HG03097 (cell line): ENCODE data around the gene LUC7L2.
"Not testable (repeated sequence)": the region's sequence is repeated elsewhere in the genome, so short reads cannot be mapped to it uniquely, and the experiment has no call there.

ENCODE experiments used
- ATAC-seq: cut with Tn5 transposase; IDR thresholded peaks from one replicate; pipeline ENCODE4 v1.9.1; 2021; ENCODE audit not compliant: unreplicated experiment, low FRiP score

Gene LUC7L2

DNA sequence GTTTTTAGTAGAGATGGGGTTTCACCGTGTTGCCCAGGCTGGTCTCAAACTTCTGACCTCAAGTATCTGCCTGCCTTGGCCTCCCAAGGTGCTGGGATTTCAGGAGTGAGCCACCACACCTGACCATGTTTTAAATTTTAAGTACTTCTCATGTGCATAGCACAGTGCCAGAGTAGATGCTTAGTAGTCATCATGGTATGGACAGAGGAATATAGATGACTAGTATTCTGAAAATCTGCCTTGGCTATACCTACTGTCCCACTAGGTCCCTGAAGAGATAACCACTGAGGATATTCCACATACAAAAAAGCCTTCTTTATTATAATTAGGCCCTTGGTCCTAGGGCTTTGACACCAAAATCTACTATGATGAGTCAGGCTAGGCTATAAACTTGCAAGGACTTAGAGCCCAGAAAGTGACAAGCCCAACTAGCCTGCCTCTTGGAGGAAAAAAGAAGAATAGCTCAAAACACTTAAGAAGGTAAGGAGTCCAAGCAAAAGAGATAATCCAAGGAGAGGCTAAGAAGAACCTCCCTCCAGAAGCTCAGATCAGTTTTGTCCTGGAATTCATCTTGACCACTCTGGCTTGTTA lies 34.0 kb downstream of the LUC7L2 start:
- no peak for ATAC-seq

DNA sequence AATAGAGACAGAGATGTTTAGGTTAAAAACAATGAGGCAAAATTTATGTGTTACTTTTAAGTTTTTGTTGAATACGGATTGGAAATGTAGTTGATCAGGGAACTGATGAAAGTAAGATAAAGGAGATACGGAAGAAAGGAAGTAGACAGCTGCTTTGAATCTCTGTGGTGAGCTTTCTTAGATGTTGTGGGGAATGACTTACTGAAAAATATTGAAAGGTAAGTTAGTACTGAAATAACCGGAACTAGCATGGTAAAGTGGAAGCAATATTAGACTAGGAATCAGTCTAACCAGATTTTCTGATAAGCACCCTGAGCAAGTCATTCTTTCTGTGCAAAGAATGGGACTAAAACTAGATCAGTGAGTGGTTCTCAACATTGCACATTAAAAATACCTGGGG lies 34.8 kb downstream of the LUC7L2 start:
- no peak for ATAC-seq

DNA sequence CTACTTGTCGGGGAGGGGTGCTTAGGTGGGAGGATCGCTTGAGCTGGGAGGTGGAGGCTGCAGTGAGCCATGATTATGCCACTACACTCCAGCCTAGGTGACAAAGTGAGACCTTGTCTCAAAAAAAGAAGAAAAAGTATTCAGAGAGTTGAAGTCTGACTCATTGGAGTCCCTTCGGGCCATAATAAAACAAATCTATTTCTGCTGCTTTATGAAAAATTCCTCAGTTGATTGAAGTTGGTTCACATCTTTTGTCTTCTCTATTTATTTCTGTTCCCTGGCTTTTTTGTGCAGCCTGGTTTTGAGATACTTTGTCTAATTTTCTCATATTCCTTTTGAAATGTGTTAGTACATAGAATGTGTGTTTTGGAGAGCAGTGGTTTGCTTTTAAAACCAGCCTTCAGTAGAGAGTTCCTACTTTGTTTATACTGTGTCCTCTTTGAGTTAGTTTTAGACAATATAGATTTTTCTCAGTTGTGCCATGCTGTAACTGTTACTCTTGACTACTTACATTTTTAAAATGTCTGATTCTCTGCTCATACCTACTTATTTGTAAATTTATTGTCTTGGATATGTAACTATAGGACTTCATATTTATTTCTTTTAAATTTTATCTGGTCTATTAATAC lies 36.7 kb downstream of the LUC7L2 start:
- no peak for ATAC-seq

DNA sequence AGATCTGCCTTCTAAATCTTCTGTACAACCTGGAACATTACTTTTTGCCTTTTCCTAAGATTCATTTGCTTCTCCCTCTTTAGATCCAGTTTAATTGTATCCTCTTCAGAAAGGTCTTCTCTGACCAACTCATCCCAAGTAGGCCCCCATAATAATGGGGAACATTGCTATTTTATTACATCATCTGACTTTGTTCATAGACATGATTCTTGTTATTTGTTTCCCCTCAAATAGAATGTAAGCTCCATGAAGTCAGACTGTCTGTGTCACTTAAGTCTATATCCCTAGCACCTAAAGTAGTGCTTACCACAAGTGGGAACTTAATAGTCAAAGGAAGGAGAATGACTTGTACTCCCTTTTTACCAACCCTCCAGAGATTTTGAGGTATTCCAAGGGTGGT lies 37.5 kb downstream of the LUC7L2 start:
- no peak for ATAC-seq

DNA sequence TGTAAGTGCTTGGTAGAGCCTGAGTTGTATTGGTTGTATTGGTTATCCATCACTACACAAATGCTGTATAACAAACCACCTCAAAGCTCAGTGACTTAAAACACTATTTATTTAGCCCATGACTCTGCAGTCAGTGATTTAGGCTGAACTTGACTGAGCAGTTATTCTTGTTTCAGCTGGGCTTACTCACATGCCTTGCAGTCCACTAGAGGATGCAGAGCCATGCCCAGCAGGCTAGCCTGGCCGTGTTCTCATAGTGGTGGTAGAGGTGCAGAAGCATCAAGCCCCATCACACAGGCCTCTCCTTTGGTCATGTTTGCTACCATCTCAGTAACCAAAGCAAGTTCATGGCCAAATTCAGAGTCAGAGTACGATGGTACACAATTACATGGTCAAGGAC lies 43.9 kb downstream of the LUC7L2 start:
- no peak for ATAC-seq

DNA sequence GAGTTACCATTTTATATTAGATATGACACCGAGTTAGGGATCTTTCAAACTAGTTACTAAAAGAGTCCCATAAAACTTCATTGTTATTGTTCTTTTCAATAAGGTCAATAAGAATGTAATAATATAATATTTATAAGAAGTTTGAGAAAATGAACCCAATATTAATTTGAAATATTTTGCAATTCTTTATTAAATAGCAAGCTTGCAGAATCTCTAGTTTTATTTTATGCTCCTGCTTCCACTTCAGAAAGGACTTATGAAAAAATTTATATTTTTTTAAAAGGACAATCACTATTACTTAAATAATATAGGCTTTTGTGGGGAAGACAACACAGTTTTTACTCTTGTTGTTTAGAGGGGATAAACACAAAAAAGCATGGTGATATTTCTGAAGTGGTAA lies 47.9 kb downstream of the LUC7L2 start:
- no peak for ATAC-seq

DNA sequence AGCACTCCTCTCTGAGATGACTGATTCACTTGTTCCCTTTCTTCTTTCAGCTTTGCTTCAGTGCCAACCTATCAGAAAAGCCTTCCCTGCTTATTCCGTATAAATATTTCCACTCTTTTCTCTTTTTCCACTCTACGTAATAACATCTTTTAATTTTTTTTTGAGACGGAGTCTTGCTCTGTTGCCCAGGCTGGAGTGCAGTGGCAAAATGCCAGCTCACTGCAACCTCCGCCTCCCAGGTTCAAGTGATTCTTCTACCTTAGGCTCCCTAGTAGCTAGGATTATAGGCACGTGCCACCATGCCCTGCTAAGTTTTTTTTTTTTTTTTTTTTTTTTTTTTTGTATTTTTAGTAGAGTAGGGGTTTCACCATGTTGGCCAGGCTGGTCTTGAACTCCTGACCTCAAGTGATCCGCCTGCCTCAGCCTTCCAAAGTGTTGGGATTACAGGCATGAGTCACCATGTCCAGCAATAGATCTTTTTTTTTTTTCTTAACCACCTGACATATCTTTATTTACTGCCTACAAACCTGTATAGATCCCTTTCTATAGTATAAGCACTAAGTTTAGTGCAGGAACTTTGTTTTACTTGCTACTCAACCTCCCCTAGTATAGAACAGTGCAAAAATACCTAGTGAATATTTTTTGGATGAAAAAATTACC lies 55.2 kb downstream of the LUC7L2 start:
- ATAC-seq, result not testable (repeated sequence)

DNA sequence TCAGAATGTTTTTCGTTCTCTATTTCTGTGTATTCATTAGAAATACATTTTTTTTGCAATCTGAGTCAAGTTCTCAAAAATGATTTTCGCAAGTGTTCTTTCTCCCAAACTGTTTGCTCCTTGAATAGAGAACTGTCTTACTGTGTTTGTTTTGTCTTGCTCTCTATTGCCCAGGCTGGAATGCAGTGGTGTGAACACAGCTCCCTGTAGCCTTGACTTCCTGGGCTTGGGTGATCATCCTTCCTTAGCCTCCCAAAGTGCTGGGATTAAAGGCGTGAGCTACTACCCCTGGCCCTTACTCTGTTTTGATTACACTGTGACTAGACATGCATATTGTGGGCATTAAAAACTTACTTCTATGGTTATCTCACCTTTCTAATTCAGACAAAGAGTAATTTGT lies 56.7 kb downstream of the LUC7L2 start:
- no peak for ATAC-seq

DNA sequence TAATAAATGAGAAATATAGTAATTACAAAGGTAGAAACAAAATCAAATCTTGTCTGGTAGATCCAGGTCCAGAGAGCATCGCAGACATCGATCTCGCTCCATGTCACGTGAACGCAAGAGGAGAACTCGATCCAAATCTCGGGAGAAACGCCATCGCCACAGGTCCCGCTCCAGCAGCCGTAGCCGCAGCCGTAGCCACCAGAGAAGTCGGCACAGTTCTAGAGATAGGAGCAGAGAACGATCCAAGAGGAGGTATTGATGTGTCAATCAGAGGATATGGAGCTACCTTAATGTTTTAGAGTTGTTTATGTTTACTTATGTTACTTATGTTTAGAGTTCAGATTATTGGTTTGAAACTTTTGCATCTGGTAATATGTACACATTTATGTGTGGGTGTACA lies 57.8 kb downstream of the LUC7L2 start:
- ATAC-seq, result no peak

DNA sequence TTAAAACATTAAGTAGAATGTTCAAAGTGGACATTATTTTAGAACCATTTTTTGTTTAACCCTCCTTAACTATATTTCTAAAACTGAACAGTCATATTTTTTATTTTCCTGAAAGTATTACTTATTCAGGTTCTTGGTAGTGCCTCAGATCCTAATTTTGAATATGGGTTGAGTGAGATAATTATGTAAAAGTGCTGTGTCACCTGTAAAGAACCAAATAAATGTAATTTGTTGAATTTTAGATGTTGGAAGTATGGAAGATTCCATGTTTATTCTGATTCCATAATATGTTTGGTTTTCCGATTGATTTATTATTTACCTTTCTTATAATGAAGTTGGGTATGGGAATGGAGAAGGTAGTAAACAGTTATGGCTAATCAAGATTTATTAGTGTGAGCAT lies 61.4 kb downstream of the LUC7L2 start:
- no peak for ATAC-seq

DNA sequence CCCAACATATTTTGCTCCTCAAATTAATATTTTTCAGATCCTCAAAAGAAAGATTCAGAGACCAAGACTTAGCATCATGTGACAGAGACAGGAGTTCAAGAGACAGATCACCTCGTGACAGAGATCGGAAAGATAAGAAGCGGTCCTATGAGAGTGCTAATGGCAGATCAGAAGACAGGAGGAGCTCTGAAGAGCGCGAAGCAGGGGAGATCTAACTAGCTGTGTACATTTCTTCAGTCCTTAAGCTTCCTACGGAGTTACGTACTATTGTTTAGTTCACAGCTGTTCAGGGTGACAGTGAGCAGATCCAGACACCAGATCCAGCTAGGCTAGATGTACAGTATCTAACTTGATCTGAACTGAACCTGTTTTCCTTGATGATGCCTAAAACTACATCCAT lies 62.4 kb downstream of the LUC7L2 start:
- no peak for ATAC-seq

DNA sequence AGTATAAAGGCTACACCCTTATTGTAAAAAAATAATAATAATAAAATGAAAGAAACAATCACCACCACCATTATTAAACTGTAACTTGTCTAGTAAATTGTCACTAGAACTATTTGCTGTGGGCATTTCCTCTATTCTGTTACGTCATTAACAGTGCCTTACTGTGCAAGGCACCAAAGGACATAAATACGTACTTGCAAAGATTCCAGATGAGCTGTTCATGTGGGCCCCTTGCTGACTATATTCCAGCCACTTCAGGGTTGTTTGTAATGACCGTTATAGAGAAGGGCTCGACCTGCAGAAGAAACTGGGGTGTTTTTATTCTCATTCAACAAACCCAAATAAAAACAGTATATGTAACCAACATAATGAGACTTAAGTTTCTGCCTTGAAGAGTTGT lies 63.4 kb downstream of the LUC7L2 start:
- ATAC-seq, result no peak

DNA sequence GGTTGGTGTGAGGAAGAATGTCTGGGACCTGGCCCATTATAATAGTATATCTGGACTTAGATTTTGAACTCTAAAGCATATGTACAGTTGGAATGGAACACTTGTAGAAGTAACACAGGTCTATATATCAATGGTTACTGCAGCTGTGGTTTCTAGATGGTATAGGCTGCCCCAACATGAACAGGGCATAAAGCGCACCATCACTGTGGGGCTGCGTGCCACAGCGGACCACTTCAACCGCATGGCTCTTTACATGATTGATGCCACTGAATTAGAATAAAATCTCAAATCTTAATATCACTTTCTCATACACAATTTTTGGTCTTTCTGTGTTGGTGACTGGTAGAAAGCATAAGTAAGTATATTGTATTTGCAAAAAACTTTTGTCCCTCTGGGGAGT lies 64.3 kb downstream of the LUC7L2 start:
- ATAC-seq, result no peak

DNA sequence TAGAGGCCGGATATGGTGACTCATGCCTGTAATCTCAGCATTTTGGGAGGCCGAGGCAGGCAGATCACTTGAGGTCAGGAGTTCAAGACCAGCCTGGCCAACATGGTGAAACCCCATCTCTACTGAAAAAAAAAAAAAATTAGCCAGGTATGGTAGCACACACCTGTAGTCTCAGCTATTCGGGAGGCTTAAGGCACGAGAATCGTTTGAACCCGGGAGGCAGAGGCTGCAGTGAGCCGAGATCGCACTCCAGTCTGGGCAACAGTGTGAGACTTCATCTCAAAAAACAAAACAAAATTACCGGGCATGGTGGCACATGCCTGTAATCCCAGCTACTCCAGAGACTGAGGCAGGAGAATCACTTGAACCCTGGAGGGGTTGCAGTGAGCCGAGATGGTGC lies 66.0 kb downstream of the LUC7L2 start:
- ATAC-seq, result not testable (repeated sequence)

DNA sequence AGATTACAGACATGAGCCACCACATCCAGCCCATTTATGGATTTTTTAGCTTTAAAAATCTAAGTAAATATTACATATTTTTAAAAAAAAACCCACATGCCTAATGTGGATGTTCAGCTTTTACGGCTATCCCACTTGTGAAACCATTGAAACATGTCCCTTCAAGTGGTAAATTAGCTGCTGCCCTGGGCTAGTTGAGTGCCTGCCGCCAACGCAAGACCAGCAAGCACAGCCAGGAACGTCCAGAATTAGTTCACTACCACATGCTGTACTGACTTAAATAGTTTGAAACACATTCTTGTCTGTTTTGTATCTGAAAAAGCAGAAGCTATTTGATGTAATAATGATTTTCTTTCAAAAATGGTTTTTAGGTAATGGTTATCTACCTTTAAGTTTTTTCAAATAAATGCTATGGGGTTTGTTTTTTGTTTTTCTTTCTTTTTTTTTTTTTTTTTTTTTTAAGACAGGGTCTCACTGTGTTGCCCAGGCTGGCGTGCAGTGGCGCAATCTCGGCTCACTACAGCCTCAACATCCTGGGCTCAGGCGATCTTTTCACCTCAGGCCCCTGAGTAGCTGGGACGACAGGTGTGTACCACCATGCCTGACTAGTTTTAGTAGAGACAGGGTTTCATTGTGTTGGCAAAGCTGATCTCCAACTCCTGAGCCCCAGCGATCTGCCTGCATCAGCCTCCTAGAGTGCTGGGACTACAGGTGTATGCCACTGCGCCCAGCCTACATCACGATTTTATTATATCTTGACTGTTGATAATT lies 66.7 kb downstream of the LUC7L2 start:
- no peak for ATAC-seq

DNA sequence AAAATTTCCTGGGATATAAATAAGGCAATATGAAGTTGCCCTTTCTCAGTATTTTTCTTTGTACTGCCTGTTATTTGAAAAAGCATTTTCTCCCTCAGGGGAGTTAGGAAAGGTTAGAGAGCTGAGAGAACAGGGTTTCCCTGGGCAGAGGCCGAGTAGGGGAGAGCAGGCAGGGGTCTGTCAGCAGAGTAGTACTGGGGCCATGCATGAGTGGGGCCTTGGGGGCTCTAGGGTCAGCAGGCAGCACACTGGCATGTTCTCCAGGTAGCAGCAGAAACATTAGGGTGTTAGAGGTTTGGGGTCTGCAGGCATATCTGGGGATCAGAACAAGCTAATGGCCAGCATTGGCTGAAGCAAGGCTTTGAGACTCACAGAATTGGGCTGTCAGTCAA lies 67.3 kb downstream of the LUC7L2 start:
- ATAC-seq, result no peak

DNA sequence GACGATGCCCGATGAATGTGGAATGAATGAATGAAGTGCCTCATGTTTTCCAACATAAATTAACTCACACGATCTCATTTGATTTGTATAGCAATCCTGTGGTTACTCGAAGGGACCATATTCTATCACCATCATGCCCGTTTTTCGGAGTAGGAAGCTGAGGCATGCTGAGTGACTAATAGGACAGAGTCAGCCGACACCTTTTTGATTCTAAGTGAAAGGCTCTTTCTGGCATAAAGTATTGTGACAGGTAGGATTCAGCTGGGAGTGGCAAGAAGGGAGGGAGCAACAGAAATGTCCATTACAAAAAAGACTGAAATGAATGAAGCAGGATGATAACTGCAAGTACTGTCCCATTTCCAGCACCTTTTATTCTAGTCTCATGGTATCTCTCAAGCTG lies 68.1 kb downstream of the LUC7L2 start:
- no peak for ATAC-seq

DNA sequence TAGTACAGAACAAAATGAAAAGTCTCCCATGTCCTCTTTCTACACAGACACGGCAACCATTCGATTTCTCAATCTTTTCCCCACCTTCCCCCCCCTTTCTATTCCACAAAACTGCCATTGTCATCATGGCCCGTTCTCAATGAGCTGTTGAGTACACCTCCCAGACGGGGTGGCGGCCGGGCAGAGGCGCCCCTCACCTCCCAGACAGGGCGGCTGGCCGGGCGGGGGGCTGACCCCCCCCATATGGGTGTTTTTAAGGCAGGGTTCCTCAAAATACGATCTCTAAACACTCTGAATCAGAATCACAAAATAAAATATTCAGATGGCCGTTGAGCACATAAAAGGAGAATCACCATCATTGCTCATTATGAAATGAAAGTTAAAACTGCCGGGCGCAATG lies 70.0 kb downstream of the LUC7L2 start:
- ATAC-seq, result not testable (repeated sequence)

DNA sequence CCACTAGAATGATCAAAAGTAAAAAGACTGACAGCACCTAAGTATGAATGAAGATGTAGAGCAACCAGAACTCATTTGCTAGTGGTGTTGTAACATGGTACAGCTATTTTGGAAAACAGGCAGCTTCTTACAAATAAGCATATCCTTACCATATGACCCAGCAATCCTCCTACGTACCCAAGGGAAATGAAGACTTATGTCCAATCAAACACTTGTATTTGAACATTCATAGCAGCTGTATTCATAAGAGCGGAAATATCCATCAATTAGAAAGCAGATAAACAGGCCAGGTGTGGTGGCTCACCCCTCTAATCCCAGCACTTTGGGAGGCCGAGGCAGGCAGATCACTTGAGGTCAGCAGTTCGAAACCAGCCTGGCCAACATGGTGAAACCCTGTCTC lies 70.7 kb downstream of the LUC7L2 start:
- no peak for ATAC-seq

DNA sequence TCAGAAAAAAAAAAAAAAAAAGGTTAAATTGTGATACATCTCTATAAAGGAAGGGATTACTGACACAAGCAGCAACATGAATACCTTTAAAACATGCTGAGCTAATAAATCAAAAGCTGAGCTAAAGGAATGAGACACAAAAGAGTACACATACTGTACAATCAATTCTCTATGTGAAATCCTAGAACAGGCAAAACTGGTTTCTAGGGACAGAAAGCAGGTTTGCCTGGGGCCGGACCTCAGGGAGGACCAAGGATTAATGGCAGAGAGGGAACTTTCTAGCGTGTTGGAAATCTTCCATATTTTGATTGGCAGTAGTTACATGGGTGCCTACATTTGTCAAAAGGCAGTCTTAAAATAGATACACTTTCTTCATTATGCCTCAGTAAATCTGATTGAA lies 71.3 kb downstream of the LUC7L2 start:
- no peak for ATAC-seq

DNA sequence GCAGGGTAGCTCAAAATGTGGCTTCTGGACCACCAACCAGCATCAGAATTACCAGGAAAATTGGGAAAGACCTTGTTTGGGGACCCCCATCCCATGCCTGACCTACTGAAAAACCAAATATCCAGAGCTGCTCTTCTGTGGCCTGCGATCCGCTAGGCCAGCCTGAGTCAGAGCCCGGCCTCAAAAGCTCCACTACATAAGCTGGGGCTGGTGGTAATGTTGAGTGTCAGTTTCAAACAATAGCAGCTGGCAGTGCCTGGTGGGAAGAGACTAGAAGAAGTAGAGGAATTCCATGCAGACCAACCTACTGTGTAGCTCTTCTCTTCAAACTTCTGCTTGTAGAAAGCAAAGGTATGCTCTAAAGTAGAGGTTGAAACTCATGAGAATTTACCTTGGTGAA lies 71.8 kb downstream of the LUC7L2 start:
- ATAC-seq, result no peak

DNA sequence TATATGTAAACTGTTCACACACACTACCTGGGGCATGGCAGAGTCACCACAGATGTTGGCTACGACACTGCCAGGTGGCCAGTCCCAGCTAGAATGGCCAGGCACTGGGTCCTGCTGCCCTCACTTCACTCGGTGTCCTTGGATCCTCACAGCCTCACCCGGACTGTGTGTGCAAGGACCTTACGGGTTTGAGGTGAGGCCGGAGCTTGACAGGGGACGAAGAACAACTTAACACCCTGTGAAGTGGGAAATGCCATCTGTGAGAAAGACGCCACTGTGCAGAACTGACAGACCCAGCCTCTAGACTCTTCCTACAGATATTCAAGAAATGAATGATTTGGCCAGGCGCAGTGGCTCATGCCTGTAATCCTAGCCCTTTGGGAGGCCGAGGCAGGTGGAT lies 77.1 kb downstream of the LUC7L2 start:
- ATAC-seq, result no peak
